NT2/D1 (cell line): Measurements from ENCODE around the gene KIF6.

Source experiments
- SUZ12 ChIP-seq: IDR thresholded peaks from 2 replicates; pipeline ENCODE4 v1.6.1; 2011; ENCODE audit not compliant: insufficient read length, insufficient read depth; ENCODE audit errors: extremely low read depth
- YY1 ChIP-seq: IDR thresholded peaks from 2 replicates; pipeline ENCODE4 v1.6.1; 2011; ENCODE audit not compliant: insufficient read length, insufficient read depth
- ZNF274 ChIP-seq: IDR thresholded peaks from 2 replicates; pipeline ENCODE4 v1.6.1; 2011; ENCODE audit warnings: mild to moderate bottlenecking, low read depth, low read length

DNA sequence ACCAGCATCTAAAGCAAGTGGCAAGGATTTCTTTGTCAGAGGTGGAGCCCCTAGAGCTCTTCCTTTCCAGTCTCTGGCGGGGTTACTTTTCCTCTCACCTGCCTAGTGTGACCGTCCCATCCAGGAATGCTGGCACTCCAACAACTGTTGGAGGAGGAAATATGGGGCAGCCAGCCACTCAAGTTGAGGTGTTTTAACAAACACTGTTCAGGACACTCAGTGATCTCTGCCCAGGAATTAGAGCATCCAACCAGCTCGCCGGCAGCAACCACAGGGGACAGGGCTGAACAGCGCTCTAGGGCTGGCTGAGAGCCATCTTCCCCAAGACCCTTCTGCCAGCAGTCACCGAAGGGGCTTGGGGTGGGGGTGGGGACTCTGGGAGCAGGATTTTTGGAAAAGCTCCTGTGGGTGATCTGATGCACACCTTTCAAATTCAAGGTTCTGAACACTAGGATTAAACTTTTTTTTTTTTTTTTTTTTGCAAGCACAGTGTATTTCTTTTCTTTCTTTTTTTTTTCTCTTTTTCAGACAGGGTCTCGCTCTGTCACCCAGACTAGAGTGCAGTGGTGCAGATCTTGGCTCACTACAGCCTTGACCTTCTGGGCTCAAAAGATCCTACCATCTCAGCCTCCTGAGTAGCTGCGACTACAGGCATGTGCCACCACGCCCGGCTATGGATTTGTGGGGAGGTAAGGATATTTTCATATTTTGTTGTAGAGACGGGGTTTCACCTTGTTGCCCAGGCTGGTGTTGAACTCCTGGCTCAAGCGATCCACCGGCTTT is 374.3 kb downstream of the KIF6 start:
- TF ChIP-seq SUZ12, result no peak
- TF ChIP-seq YY1, result no peak
- TF ChIP-seq ZNF274, result no peak
